PC-3 (cell line): ENCODE measurements around the gene CCDC30. TPM values are rescaled to one million over a fixed set of nuclear protein-coding genes. Genes with fewer than 3 reads are reported as not detected.

Experiments
- ATAC-seq: fragments of 200-7000 bp; cut with Tn5 transposase; 2 replicates; pipeline ENCODE4 v1.9.1; 2020; ENCODE audit warnings: mild to moderate bottlenecking, moderate library complexity
- BruUV-seq: library from RNA; stranded (reverse); fragments of 400-500 nt; replicated peaks from 2 replicates; lab custom pipeline; 2021; lab: Mats Ljungman, UMichigan
- CTCF ChIA-PET: fragments of 300-600 bp; sonication (Branson Sonifier 250); formaldehyde crosslinking; loops from one replicate; lab custom pipeline; 2022; ENCODE audit warnings: antibody characterized with exemption; lab: Charles Lee
- POLR2A ChIA-PET: fragments of 300-600 bp; sonication (Branson Sonifier 250); formaldehyde crosslinking; loops from one replicate; lab custom pipeline; 2022; ENCODE audit warnings: antibody characterized with exemption; ENCODE audit not compliant: unreplicated experiment; lab: Charles Lee
- DNase-seq: peaks from one replicate; pipeline ENCODE4 v3.0.0-alpha.2; 2015
- H2AFZ ChIP-seq: fragments of 300-600 bp; sonication (generic); 2 replicates; pipeline ENCODE4 v1.6.0; 2016; ENCODE audit warnings: antibody characterized with exemption, low read length
- H3F3A ChIP-seq: fragments of 300-600 bp; sonication (generic); one replicate; pipeline ENCODE4 v1.6.0; 2017; ENCODE audit warnings: antibody characterized with exemption, low read length, control low read depth, mild to moderate bottlenecking; ENCODE audit not compliant: unreplicated experiment
- H3K27ac ChIP-seq: fragments of 300-600 bp; sonication (generic); 2 replicates; pipeline ENCODE4 v1.5.1; 2016; ENCODE audit warnings: mild to moderate bottlenecking, low read length
- H3K27me3 ChIP-seq: fragments of 300-600 bp; sonication (generic); 2 replicates; pipeline ENCODE4 v1.6.1; 2016; ENCODE audit warnings: low read length, mixed read lengths
- H3K36me3 ChIP-seq: fragments of 300-600 bp; sonication (generic); 2 replicates; pipeline ENCODE4 v1.6.1; 2016; ENCODE audit warnings: low read depth, mixed run types, low read length, mixed read lengths
- H3K4me1 ChIP-seq: fragments of 300-600 bp; sonication (generic); 2 replicates; pipeline ENCODE4 v1.5.1; 2016; ENCODE audit warnings: low read length; ENCODE audit not compliant: insufficient read depth
- H3K4me2 ChIP-seq: fragments of 300-600 bp; sonication (generic); 2 replicates; pipeline ENCODE4 v1.6.0; 2016; ENCODE audit warnings: low read length
- H3K4me3 ChIP-seq: fragments of 300-600 bp; sonication (generic); 2 replicates; pipeline ENCODE4 v1.5.1; 2016; ENCODE audit warnings: mild to moderate bottlenecking, low read length, mixed read lengths
- H3K79me2 ChIP-seq: fragments of 300-600 bp; sonication (generic); 2 replicates; pipeline ENCODE4 v1.6.1; 2017; ENCODE audit warnings: low read length, mixed read lengths
- H3K9ac ChIP-seq: fragments of 300-600 bp; sonication (generic); 2 replicates; pipeline ENCODE4 v1.6.0; 2016; ENCODE audit warnings: mild to moderate bottlenecking, low read length
- H3K9me2 ChIP-seq: fragments of 300-600 bp; sonication (generic); replicated peaks from 2 replicates; pipeline ENCODE4 v1.6.1; 2016; ENCODE audit warnings: mixed run types, low read length, mixed read lengths
- H3K9me3 ChIP-seq: fragments of 300-600 bp; sonication (generic); 2 replicates; pipeline ENCODE4 v1.6.1; 2016; ENCODE audit warnings: low read length, mixed read lengths
- H4K20me1 ChIP-seq: fragments of 300-600 bp; sonication (generic); 2 replicates; pipeline ENCODE4 v1.6.1; 2016; ENCODE audit warnings: low read length, mixed read lengths
- CTCF ChIP-seq: fragments of 300-600 bp; sonication (generic); conservative IDR thresholded peaks from 2 replicates; pipeline ENCODE4 v1.5.1; 2017; ENCODE audit warnings: antibody characterized with exemption, low read depth, mild to moderate bottlenecking, low read length
- EZH2 ChIP-seq: fragments of 300-600 bp; sonication (generic); IDR thresholded peaks from one replicate; pipeline ENCODE4 v1.6.1; 2017; ENCODE audit warnings: antibody characterized with exemption, mild to moderate bottlenecking, low read length; ENCODE audit not compliant: unreplicated experiment
- EZH2phosphoT487 ChIP-seq: fragments of 300-600 bp; sonication (generic); IDR thresholded peaks from 2 replicates; pipeline ENCODE4 v1.6.1; 2018; ENCODE audit warnings: mild to moderate bottlenecking, antibody characterized with exemption, low read length, borderline replicate concordance
- intact Hi-C: fragments of 100-400 bp; cut with micrococcal nuclease; formaldehyde crosslinking; loops from 2 replicates; pipeline ENCODE4 v1.9.0; 2023
- total RNA-seq: library from RNA; depleted of rRNA; stranded (reverse); fragments of >200 nt; gene quantifications from 2 replicates; pipeline ENCODE4 v1.2.3, GENCODE V29; 2014

CCDC30 gene
- total RNA-seq, 1 experiment from 2014 or later: 0.58 TPM

DNA sequence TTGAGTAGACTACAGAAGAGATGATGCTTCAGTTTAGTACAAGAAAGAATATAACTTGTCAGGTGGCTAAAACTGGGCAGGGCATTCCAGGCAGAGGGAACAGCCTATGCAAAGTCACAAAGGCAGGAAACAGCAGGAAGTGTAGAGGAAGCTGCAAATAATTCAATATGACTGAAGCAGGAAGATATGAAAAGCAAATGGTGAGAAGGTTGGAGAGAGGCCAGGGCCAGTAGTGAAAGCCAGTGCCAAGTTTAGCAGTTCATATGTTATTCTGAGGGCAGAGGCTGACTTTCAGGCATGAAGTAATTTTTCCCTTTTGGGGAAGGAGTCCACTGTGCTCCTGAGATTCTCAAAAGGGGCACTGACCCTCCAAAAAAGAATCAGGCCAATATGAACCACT lies 211.1 kb downstream of the CCDC30 start:
- no peaks in the 10 kb centered on the region for H3K9me2 ChIP-seq
- no peak overlapping the region for H3K9ac ChIP-seq
- no peak overlapping the region for H3K4me3 ChIP-seq
- no peaks in the 10 kb centered on the region for H3K4me1 ChIP-seq
- no peaks in the 10 kb centered on the region for H3K79me2 ChIP-seq
- ATAC-seq: no peak
- H3K9me3 ChIP-seq: no peaks in the 10 kb centered on the region
- BruUV-seq: no TSS peak
- H4K20me1 ChIP-seq: no peaks in the 10 kb centered on the region
- no peak for TF ChIP-seq CTCF
- TF ChIP-seq EZH2phosphoT487: no peak
- no peak for TF ChIP-seq EZH2
- H3F3A ChIP-seq: no peaks in the 10 kb centered on the region
- H3K27me3 ChIP-seq: no peaks in the 10 kb centered on the region
- no peak overlapping the region for H3K4me2 ChIP-seq
- POLR2A ChIA-PET: no interaction called here
- no peak for DNase-seq
- H3K36me3 ChIP-seq: peaks cover 27% of the 10 kb centered on the region
- intact Hi-C loops: no loop called here
- no peak overlapping the region for H3K27ac ChIP-seq
- CTCF ChIA-PET: no interaction called here
- no peak overlapping the region for H2AFZ ChIP-seq

DNA sequence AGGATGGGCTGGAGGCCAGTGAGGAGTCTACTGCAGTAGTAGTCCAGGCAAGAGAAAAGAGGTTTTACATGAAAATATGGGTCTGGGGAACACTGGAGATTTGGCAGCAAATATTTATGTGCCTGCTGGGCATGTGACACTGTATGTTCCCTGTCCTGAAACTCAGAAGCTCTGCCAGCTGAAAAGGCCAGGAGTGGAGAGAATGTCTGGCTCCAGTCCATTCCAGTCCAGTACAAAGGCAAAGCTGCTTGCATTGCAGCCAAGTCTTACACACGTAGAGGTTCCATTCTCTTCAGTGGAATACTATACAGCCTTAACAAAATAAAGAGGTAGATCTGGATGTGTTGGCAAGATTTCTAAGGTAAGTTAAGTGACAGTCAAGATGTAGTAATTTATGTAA lies 211.6 kb downstream of the CCDC30 start:
- H3K79me2 ChIP-seq: 0 out of 2 replicates have a peak, but pooled peaks cover under 1% of the 10 kb centered on the region
- ATAC-seq (no peak), DNase-seq (no peak)
- no peaks in the 10 kb centered on the region for H3K4me1 ChIP-seq
- ChIA-PET CTCF (no interaction called here), POLR2A (no interaction called here)
- no peaks in the 10 kb centered on the region for H3K27me3 ChIP-seq
- H3K9ac ChIP-seq: no peak overlapping the region
- no peak overlapping the region for H2AFZ ChIP-seq
- no peaks in the 10 kb centered on the region for H3F3A ChIP-seq
- H3K27ac ChIP-seq: no peak overlapping the region
- no peaks in the 10 kb centered on the region for H3K9me3 ChIP-seq
- H3K9me2 ChIP-seq: no peaks in the 10 kb centered on the region
- H4K20me1 ChIP-seq: no peaks in the 10 kb centered on the region
- TF ChIP-seq EZH2: no peak
- no peak for TF ChIP-seq EZH2phosphoT487
- no peak for TF ChIP-seq CTCF
- intact Hi-C loops: no loop called here
- no TSS peak for BruUV-seq
- no peak overlapping the region for H3K4me3 ChIP-seq
- peaks cover 27% of the 10 kb centered on the region for H3K36me3 ChIP-seq
- H3K4me2 ChIP-seq: no peak overlapping the region

DNA sequence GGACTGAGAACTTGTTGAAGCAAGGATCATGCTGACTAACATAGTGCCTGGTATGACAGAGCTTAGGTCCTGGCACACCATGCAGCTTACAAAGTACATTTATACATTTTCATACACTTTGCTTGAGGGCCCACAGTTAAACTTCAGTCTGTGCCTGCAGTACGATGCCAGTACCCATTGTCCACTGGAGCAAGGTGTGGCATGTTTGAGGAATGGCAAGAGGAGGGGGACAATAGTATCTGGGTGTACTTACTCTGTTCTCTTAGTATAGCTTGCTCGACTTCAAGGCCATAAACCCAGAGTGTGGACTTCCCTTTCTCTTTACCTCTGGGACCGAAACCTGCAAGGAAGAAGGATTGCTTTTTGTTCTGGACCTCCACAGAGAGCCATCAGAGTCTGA lies 212.4 kb downstream of the CCDC30 start:
- POLR2A ChIA-PET: no interaction called here
- Histone ChIP-seq H3K27me3 (no peaks in the 10 kb centered on the region), H3K27ac (no peak overlapping the region), H3F3A (no peaks in the 10 kb centered on the region), H3K9me2 (no peaks in the 10 kb centered on the region), H3K79me2 (peaks cover 8% of the 10 kb centered on the region), H3K4me3 (no peak overlapping the region), H3K9me3 (no peaks in the 10 kb centered on the region), H3K36me3 (peaks cover 23% of the 10 kb centered on the region), H3K9ac (no peak overlapping the region), H3K4me2 (no peak overlapping the region), H2AFZ (no peak overlapping the region), H3K4me1 (peaks cover 5% of the 10 kb centered on the region), H4K20me1 (no peaks in the 10 kb centered on the region)
- DNase-seq: no peak
- no TSS peak for BruUV-seq
- TF ChIP-seq EZH2phosphoT487 (no peak), CTCF (no peak), EZH2 (no peak)
- intact Hi-C loops: no loop called here
- CTCF ChIA-PET: no interaction called here
- no peak for ATAC-seq
